IMR-90 (cell line): ENCODE measurements around the gene AKAP12. TPM values are rescaled to one million over a fixed set of nuclear protein-coding genes. Genes with fewer than 3 reads are reported as not detected.

Experiments
- ATAC-seq: fragments of 200-7000 bp; cut with Tn5 transposase; 2 replicates; pipeline ENCODE4 v1.9.1; 2020; ENCODE audit warnings: low read depth, mild to moderate bottlenecking, moderate library complexity
- BruUV-seq: library from RNA; stranded (reverse); fragments of 400-500 nt; replicated peaks from 2 replicates; lab custom pipeline; 2021; lab: Mats Ljungman, UMichigan
- CTCF ChIA-PET: fragments of 300-600 bp; formaldehyde crosslinking; extraction: SDS; loops from one replicate; lab custom pipeline; 2021; ENCODE audit warnings: antibody characterized with exemption; lab: Yijun Ruan, JAX
- POLR2A ChIA-PET: fragments of 300-600 bp; sonication (Branson Sonifier 250); formaldehyde crosslinking; loops from one replicate; lab custom pipeline; 2022; ENCODE audit warnings: antibody characterized with exemption; ENCODE audit not compliant: unreplicated experiment; lab: Charles Lee
- DNase-seq: peaks from one replicate; pipeline ENCODE4 v3.0.0; 2013
- H2AFZ ChIP-seq: replicated peaks from 2 replicates; pipeline ENCODE3; 2013; ENCODE audit warnings: low read length, mild to moderate bottlenecking; ENCODE audit not compliant: poor library complexity
- H2AK5ac ChIP-seq: 2 replicates; pipeline ENCODE4 v1.6.1; 2013; ENCODE audit warnings: low read depth, low read length, inconsistent platforms
- H2AK9ac ChIP-seq: replicated peaks from 2 replicates; pipeline ENCODE3; 2013; ENCODE audit warnings: mild to moderate bottlenecking, low read depth, low read length, moderate library complexity; ENCODE audit not compliant: poor library complexity
- H2BK120ac ChIP-seq: 2 replicates; pipeline ENCODE4 v1.6.1; 2013; ENCODE audit warnings: low read depth, low read length, inconsistent platforms
- H2BK15ac ChIP-seq: 3 replicates; pipeline ENCODE4 v1.6.1; 2013; ENCODE audit warnings: low read depth, low read length, inconsistent platforms
- H2BK20ac ChIP-seq: 2 replicates; pipeline ENCODE4 v1.6.1; 2013; ENCODE audit warnings: low read depth, mild to moderate bottlenecking, inconsistent platforms, low read length, moderate library complexity
- H2BK5ac ChIP-seq: 2 replicates; pipeline ENCODE4 v1.6.1; 2013; ENCODE audit warnings: mild to moderate bottlenecking, low read depth, low read length, inconsistent platforms; ENCODE audit not compliant: poor library complexity, severe bottlenecking
- H3K14ac ChIP-seq: replicated peaks from 2 replicates; pipeline ENCODE4 v1.6.1; 2013; ENCODE audit warnings: low read depth, low read length, inconsistent platforms
- H3K18ac ChIP-seq: 2 replicates; pipeline ENCODE4 v1.6.1; 2013; ENCODE audit warnings: low read depth, low read length, control low read depth
- H3K23ac ChIP-seq: 2 replicates; pipeline ENCODE4 v1.6.1; 2013; ENCODE audit warnings: low read depth, low read length, inconsistent platforms
- H3K27ac ChIP-seq: 2 replicates; pipeline ENCODE4 v1.5.1; 2013; ENCODE audit warnings: mild to moderate bottlenecking, control low read depth, low read length; ENCODE audit not compliant: insufficient read depth
- H3K27me3 ChIP-seq: 2 replicates; pipeline ENCODE4 v1.6.1; 2013; ENCODE audit warnings: low read length; ENCODE audit not compliant: control insufficient read depth, insufficient read depth
- H3K36me3 ChIP-seq: 2 replicates; pipeline ENCODE4 v1.6.1; 2013; ENCODE audit warnings: low read length, mixed read lengths; ENCODE audit not compliant: control insufficient read depth, insufficient read depth
- H3K4ac ChIP-seq: 2 replicates; pipeline ENCODE4 v1.6.1; 2013; ENCODE audit warnings: low read depth, low read length, inconsistent platforms
- H3K4me1 ChIP-seq: 2 replicates; pipeline ENCODE4 v1.6.1; 2013; ENCODE audit warnings: low read length, mixed read lengths; ENCODE audit not compliant: control insufficient read depth, insufficient read depth
- H3K4me2 ChIP-seq: 2 replicates; pipeline ENCODE4 v1.6.1; 2013; ENCODE audit warnings: low read depth, mild to moderate bottlenecking, control low read depth, low read length, moderate library complexity
- H3K4me3 ChIP-seq: 2 replicates; pipeline ENCODE4 v1.5.1; 2013; ENCODE audit warnings: low read depth, mild to moderate bottlenecking, control low read depth, low read length, moderate library complexity; ENCODE audit not compliant: insufficient read depth
- H3K56ac ChIP-seq: 2 replicates; pipeline ENCODE4 v1.6.1; 2013; ENCODE audit warnings: low read length, inconsistent platforms; ENCODE audit not compliant: insufficient read depth; ENCODE audit errors: extremely low read depth
- H3K79me1 ChIP-seq, 2 experiments: 2 replicates each; pipeline ENCODE4 v1.6.1; 2013; ENCODE audit warnings: low read length in 2 of 2, inconsistent platforms in 1 of 2, low read depth in 1 of 2
- H3K9ac ChIP-seq: 2 replicates; pipeline ENCODE4 v1.6.1; 2013; ENCODE audit warnings: low read depth, low read length, control low read depth
- H3K9me1 ChIP-seq: 2 replicates; pipeline ENCODE4 v1.6.1; 2013; ENCODE audit warnings: low read length, inconsistent platforms; ENCODE audit not compliant: insufficient read depth
- H3K9me3 ChIP-seq: 2 replicates; pipeline ENCODE4 v1.6.1; 2013; ENCODE audit warnings: low read length; ENCODE audit not compliant: control insufficient read depth, insufficient read depth
- H4K20me1 ChIP-seq: 2 replicates; pipeline ENCODE4 v1.6.1; 2013; ENCODE audit warnings: low read length, inconsistent platforms; ENCODE audit not compliant: insufficient read depth
- H4K5ac ChIP-seq: 2 replicates; pipeline ENCODE4 v1.6.1; 2013; ENCODE audit warnings: mild to moderate bottlenecking, low read depth, low read length, control low read depth
- H4K8ac ChIP-seq, 2 experiments: 2 replicates each; pipeline ENCODE4 v1.6.1; 2013; ENCODE audit warnings: low read depth in 2 of 2, low read length in 2 of 2, control low read depth in 1 of 2, inconsistent platforms in 1 of 2
- H4K91ac ChIP-seq: 2 replicates; pipeline ENCODE4 v1.6.1; 2013; ENCODE audit warnings: low read depth, low read length, inconsistent platforms; ENCODE audit not compliant: insufficient read depth
- CEBPB ChIP-seq: IDR thresholded peaks from 2 replicates; pipeline ENCODE4 v1.6.1; 2012; ENCODE audit warnings: low read depth, low read length, improper control_type of control experiment
- WGBS, 2 experiments: methylation state at CpG; one replicate each; pipeline versions ENCODE4 v1.1.5 to v1.1.7; 2013; ENCODE audit warnings: missing lambda C conversion rate in 2 of 2; ENCODE audit not compliant: insufficient read length in 1 of 2; ENCODE audit errors: extremely low coverage in 2 of 2; 5-methylcytosine and 5-hydroxymethylcytosine counted together
- dilution Hi-C: fragments of 300-500 bp; cut with HindIII; formaldehyde crosslinking; loops from one replicate; pipeline ENCODE4 v1.14.3; 2018; ENCODE audit warnings: low sequenced_read_pairs; ENCODE audit not compliant: unreplicated experiment
- in situ Hi-C: fragments of 300-500 bp; cut with MboI; formaldehyde crosslinking; loops from 3 replicates; pipeline ENCODE4 v1.14.3; 2019; ENCODE audit warnings: low sequenced_read_pairs, inconsistent platforms, mixed read lengths
- intact Hi-C: fragments of 100-400 bp; cut with micrococcal nuclease; formaldehyde crosslinking; loops from 2 replicates; pipeline ENCODE4 v1.10.0; 2022
- polyA plus RNA-seq, 3 experiments: library from polyadenylated mRNA; depleted of rRNA; stranded (reverse); fragments of >200 nt; gene quantifications; 2 replicates each; pipeline ENCODE4 v1.2.3, GENCODE V29; 2012; ENCODE audit warnings: low replicate concordance in 1 of 3
- total RNA-seq: library from RNA; depleted of rRNA; stranded (reverse); fragments of >200 nt; gene quantifications from 2 replicates; pipeline ENCODE4 v1.2.3, GENCODE V29; 2012
- TF ChIP-seq, protein P1 (sequence below): conservative IDR thresholded peaks from 2 replicates; pipeline ENCODE4 v1.5.1; 2012; ENCODE audit warnings: mild to moderate bottlenecking, low read depth, low read length, improper control_type of control experiment

Gene AKAP12
- total and polyA plus RNA-seq, 2 of the 4 experiments (the other 2 are of a cell fraction) = 56.0 to 118 TPM

- ChIA-PET CTCF (interaction anchor here (1.0 kb wide), 1 partner anchor 43 kb away, joined by 3 read pairs; no protein-coding TSS in a partner anchor), POLR2A (no interaction called here)
- BruUV-seq = no TSS peak
- Histone ChIP-seq H4K8ac (no peak overlapping the region), H2BK15ac (no peak overlapping the region), H3K18ac (no peak overlapping the region), H3K27ac (no peak overlapping the region), H3K27me3 (peaks cover 19% of the 10 kb centered on the region), H2AFZ (no peak overlapping the region), H3K4ac (no peak overlapping the region), H3K79me1 (no peaks in the 10 kb centered on the region), H2AK5ac (no peak overlapping the region), H3K9me3 (no peaks in the 10 kb centered on the region), H3K14ac (no peak overlapping the region), H2BK20ac (no peak overlapping the region), H3K56ac (no peak overlapping the region), H3K36me3 (no peaks in the 10 kb centered on the region), H4K5ac (no peak overlapping the region), H4K91ac (no peak overlapping the region), H2BK5ac (no peak overlapping the region), H3K4me1 (peaks cover 2% of the 10 kb centered on the region; the same call in 1 of the 2 replicates), H2AK9ac (no peak overlapping the region), H3K4me2 (no peak overlapping the region), H3K9ac (no peak overlapping the region), H4K20me1 (no peaks in the 10 kb centered on the region), H3K9me1 (no peaks in the 10 kb centered on the region), H3K23ac (no peak overlapping the region), H3K4me3 (no peak overlapping the region), H2BK120ac (no peak overlapping the region)
- intact Hi-C loops (no loop called here), in situ Hi-C loops (no loop called here), dilution Hi-C loops (no loop called here)
- TF ChIP-seq, protein P1, sequence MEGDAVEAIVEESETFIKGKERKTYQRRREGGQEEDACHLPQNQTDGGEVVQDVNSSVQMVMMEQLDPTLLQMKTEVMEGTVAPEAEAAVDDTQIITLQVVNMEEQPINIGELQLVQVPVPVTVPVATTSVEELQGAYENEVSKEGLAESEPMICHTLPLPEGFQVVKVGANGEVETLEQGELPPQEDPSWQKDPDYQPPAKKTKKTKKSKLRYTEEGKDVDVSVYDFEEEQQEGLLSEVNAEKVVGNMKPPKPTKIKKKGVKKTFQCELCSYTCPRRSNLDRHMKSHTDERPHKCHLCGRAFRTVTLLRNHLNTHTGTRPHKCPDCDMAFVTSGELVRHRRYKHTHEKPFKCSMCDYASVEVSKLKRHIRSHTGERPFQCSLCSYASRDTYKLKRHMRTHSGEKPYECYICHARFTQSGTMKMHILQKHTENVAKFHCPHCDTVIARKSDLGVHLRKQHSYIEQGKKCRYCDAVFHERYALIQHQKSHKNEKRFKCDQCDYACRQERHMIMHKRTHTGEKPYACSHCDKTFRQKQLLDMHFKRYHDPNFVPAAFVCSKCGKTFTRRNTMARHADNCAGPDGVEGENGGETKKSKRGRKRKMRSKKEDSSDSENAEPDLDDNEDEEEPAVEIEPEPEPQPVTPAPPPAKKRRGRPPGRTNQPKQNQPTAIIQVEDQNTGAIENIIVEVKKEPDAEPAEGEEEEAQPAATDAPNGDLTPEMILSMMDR = no peak
- TF ChIP-seq CEBPB = no peak
- DNase-seq = no peak
- no CpG with 5 or more reads among the region's 3 CpGs for whole genome bisulfite sequencing, 2 experiments
- ATAC-seq = no peak
Observed at GRCh38 chr6:151219192-151219591, 20.6 kb upstream of the AKAP12 start.
